HEK293T (cell line): ENCODE measurements around the gene UBE2L6.

Experiments used
- CTCF ChIA-PET: fragments of 350-600 bp; formaldehyde crosslinking; extraction: SDS; loops from one replicate; lab custom pipeline; 2021; ENCODE audit warnings: antibody characterized with exemption, inconsistent platforms; lab: Yijun Ruan, JAX
- POLR2A ChIA-PET: fragments of 350-600 bp; formaldehyde crosslinking; extraction: SDS; loops from one replicate; lab custom pipeline; 2020; ENCODE audit warnings: antibody characterized with exemption, inconsistent platforms; lab: Yijun Ruan, JAX
- DNase-seq: peaks from one replicate; pipeline ENCODE4 v3.0.0; 2012; ENCODE audit warnings: mixed read lengths; ENCODE audit errors: extremely low spot score
- ARNT ChIP-seq: fragments of 450-650 bp; IDR thresholded peaks from 2 replicates; pipeline ENCODE4 v1.6.1; 2017; ENCODE audit warnings: mild to moderate bottlenecking
- BHLHE40 ChIP-seq: fragments of 450-650 bp; IDR thresholded peaks from 2 replicates; pipeline ENCODE4 v1.6.1; 2016; ENCODE audit warnings: mild to moderate bottlenecking, moderate library complexity, borderline replicate concordance
- CTBP1 ChIP-seq: fragments of 450-650 bp; IDR thresholded peaks from 2 replicates; pipeline ENCODE4 v1.6.1; 2016; ENCODE audit warnings: borderline replicate concordance
- ELF4 ChIP-seq: fragments of 450-650 bp; IDR thresholded peaks from 2 replicates; pipeline ENCODE4 v1.6.1; 2017; ENCODE audit warnings: antibody characterized with exemption
- FOXA1 ChIP-seq: fragments of 450-650 bp; IDR thresholded peaks from 2 replicates; pipeline ENCODE4 v1.6.1; 2016; ENCODE audit warnings: mild to moderate bottlenecking
- FOXK2 ChIP-seq: fragments of 450-650 bp; IDR thresholded peaks from 2 replicates; pipeline ENCODE4 v1.6.1; 2016; ENCODE audit warnings: mild to moderate bottlenecking
- FOXM1 ChIP-seq: fragments of 450-650 bp; IDR thresholded peaks from 2 replicates; pipeline ENCODE4 v1.6.1; 2017; ENCODE audit warnings: mild to moderate bottlenecking, borderline replicate concordance
- HDGF ChIP-seq: fragments of 450-650 bp; IDR thresholded peaks from 2 replicates; pipeline ENCODE4 v1.6.1; 2017; ENCODE audit warnings: antibody characterized with exemption, borderline replicate concordance
- L3MBTL2 ChIP-seq: fragments of 450-650 bp; conservative IDR thresholded peaks from 2 replicates; pipeline ENCODE4 v1.6.1; 2016; ENCODE audit warnings: mild to moderate bottlenecking
- LEF1 ChIP-seq: fragments of 450-650 bp; IDR thresholded peaks from 2 replicates; pipeline ENCODE4 v1.6.1; 2017; ENCODE audit warnings: mild to moderate bottlenecking, borderline replicate concordance
- NFRKB ChIP-seq: fragments of 450-650 bp; IDR thresholded peaks from 2 replicates; pipeline ENCODE4 v1.6.1; 2016; ENCODE audit warnings: mild to moderate bottlenecking, moderate library complexity
- SP1 ChIP-seq: fragments of 450-650 bp; IDR thresholded peaks from 2 replicates; pipeline ENCODE4 v1.6.1; 2017
- SUZ12 ChIP-seq: fragments of 450-650 bp; IDR thresholded peaks from 2 replicates; pipeline ENCODE4 v1.6.1; 2016; ENCODE audit warnings: mild to moderate bottlenecking
- TARDBP ChIP-seq: fragments of 450-650 bp; IDR thresholded peaks from 2 replicates; pipeline ENCODE4 v1.6.1; 2016
- ZNF384 ChIP-seq: fragments of 450-650 bp; IDR thresholded peaks from 2 replicates; pipeline ENCODE4 v1.6.1; 2016
- TF ChIP-seq, protein P1 (sequence below): fragments of 450-650 bp; IDR thresholded peaks from 2 replicates; pipeline ENCODE4 v1.6.1; 2016

Gene UBE2L6

DNA sequence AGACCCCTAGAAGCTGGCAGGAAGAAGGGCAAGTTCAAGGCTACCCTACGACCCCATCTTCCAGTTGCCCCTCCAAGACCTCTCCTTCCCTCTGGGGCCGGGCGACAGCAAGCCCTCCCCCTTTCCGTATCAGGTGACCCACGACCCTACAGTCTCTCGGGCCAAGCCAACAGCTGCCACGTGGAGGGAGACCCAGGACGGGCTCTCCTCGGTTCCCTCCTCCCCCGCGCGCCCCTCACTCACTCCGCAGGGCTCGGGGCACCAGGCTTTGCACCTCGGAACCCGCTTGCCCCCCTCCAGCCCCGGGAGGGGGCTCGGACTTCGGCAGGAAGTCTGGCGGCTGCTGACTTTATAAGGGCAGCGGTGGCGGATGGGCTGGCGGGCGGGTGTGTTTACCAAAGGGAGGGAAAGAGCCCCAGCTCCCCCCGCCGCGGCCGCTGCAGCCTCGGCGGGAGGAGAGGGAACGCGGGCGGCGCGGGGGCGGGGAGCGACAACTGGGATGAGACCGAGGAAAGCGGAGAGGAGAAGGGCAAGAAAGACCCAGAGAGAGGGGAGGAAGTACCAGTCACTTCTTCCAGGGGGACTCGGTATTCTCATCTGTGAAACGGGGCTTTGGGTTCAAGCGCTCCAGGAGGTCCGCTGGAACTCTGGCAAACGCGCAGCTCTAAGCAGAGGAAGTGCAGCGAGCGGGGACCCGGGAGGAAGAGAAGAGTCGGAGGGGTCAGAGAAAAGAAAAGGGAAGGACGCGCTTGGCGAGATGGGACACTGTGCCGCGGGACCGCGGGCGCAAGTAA lies 52.7 kb downstream of the UBE2L6 start:
- no peak for TF ChIP-seq FOXM1
- no peak for TF ChIP-seq LEF1
- peak; percentile 68 for TF ChIP-seq L3MBTL2
- TF ChIP-seq SUZ12, result no peak
- no peak for TF ChIP-seq BHLHE40
- TF ChIP-seq NFRKB, result no peak
- no peak for TF ChIP-seq ZNF384
- TF ChIP-seq SP1, result no peak
- POLR2A ChIA-PET, result interaction anchor here (1.0 to 3.4 kb wide), 6 partner anchors 9 to 179 kb away, joined by 3 to 29 read pairs (median 8); partner anchors contain the start of gene SSRP1
- DNase-seq, result peak; percentile 42
- CTCF ChIA-PET, result interaction anchor here (0.9 to 2.2 kb wide), 5 partner anchors 9 to 126 kb away, joined by 4 to 7 read pairs (median 4); no protein-coding TSS in a partner anchor

DNA sequence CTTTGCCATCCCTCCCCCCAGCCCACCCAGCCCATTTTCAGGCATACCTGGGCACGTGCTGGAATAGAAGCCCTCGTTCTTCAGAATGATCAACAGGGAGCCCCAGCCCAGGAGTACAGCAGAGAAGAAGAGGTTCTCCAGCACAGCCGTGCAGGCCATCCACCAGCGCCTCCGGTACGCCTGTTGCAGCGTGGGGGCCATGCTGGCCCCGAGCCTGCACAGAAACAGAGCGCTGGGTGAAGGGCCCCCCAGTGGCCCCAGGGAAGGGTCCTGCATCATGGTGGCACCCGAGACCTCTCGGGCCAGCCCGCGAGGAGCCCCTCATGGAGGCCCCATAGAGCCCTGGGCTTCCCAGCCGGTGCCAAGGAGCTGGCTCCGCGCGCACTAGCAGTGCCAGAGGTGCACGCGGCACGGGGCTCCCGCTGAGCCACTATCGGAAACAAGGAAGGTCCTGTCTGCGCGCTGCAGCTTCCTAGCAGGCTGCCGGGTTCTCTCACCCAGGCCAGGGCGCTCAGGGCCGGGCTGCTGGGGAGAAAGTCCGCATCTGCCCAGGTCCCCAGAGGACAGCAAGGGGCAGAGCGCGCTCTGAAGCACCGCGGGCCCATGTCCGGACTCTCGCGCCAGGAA lies 53.4 kb downstream of the UBE2L6 start:
- TF ChIP-seq ARNT (no peak), FOXK2 (no peak), LEF1 (no peak), ELF4 (no peak), SUZ12 (no peak)
- ChIA-PET POLR2A (interaction anchor here (0.9 to 3.4 kb wide), 2 partner anchors 11 to 20 kb away, joined by 3 to 29 read pairs; no protein-coding TSS in a partner anchor), CTCF (interaction anchor here (0.8 to 2.2 kb wide), 5 partner anchors 8 to 22 kb away, joined by 4 to 10 read pairs (median 5); no protein-coding TSS in a partner anchor)
- no peak for DNase-seq

DNA sequence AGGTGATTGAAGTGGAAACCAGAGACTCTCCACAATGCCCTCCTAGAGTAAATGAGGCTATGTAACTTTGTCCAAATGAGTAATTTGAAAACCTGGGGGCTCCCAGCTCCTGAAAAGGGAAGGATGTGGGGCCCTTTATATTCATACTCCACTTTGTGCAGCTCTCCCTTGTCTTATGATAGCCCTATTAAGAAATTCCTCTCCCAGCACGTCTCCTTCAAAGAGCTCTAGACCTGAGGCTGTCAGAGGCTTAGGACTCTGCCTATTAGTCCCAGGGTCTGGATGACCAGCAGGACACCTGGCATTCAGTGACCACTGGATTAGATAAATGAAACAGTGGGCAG lies 54.0 kb downstream of the UBE2L6 start:
- CTCF ChIA-PET, result interaction anchor here (0.8 to 2.2 kb wide), 3 partner anchors 13 to 22 kb away, joined by 4 to 10 read pairs (median 7); no protein-coding TSS in a partner anchor
- no peak for DNase-seq
- POLR2A ChIA-PET, result interaction anchor here (0.9 to 3.4 kb wide), 2 partner anchors 11 to 20 kb away, joined by 3 to 29 read pairs; no protein-coding TSS in a partner anchor
- TF ChIP-seq, protein P1, sequence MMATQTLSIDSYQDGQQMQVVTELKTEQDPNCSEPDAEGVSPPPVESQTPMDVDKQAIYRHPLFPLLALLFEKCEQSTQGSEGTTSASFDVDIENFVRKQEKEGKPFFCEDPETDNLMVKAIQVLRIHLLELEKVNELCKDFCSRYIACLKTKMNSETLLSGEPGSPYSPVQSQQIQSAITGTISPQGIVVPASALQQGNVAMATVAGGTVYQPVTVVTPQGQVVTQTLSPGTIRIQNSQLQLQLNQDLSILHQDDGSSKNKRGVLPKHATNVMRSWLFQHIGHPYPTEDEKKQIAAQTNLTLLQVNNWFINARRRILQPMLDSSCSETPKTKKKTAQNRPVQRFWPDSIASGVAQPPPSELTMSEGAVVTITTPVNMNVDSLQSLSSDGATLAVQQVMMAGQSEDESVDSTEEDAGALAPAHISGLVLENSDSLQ, result no peak
- no peak for TF ChIP-seq L3MBTL2
- no peak for TF ChIP-seq NFRKB
- no peak for TF ChIP-seq FOXA1
- no peak for TF ChIP-seq TARDBP
- TF ChIP-seq ZNF384, result no peak
- no peak for TF ChIP-seq HDGF
- no peak for TF ChIP-seq ARNT

DNA sequence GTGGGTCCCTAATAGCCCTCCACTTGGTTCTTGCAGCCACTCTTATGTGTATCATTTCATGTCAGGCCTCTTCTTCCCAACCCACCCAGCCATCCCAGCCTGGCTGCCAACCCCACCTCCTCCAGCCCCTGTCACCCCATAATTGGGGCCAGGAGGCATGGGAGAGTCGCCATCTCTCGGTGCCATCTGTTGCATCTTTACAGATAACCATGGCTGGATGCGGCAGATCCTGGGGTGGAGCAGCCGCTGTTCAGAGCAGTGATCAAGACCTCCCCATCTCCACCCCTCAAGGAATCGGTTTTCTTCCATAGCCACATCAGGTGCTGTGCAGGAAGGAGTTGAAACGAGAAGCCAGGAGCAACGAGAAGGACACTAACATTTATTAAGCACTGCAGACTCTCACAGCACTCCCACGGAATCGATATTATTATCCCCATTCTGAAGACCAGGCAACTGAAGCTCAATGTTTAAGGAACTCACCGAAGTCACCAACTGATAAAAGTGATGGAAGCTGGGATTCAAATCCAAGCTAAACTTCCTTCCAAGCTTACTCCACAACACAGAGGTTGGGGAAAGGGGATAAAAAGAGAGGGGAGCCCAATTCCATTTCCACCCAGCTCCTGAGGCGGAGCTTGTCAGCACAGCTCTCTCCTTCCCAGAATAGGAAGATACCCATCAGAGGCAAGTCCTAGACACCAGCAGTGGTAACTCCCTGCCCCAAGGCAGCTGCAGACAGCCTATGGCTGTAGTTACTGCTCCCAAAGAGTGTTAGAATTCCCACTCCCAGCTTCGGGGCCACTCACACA lies 54.6 kb downstream of the UBE2L6 start:
- ChIA-PET CTCF (interaction anchor here (0.8 to 2.2 kb wide), 3 partner anchors 13 to 21 kb away, joined by 4 to 10 read pairs (median 7); no protein-coding TSS in a partner anchor), POLR2A (no interaction called here)
- TF ChIP-seq ELF4 (no peak), FOXA1 (no peak), ARNT (no peak), FOXK2 (no peak), SUZ12 (no peak), TARDBP (no peak), L3MBTL2 (no peak), NFRKB (no peak), BHLHE40 (no peak), CTBP1 (no peak), LEF1 (no peak), FOXM1 (no peak), ZNF384 (no peak), SP1 (no peak), HDGF (no peak)
- TF ChIP-seq, protein P1, result no peak
- no peak for DNase-seq

DNA sequence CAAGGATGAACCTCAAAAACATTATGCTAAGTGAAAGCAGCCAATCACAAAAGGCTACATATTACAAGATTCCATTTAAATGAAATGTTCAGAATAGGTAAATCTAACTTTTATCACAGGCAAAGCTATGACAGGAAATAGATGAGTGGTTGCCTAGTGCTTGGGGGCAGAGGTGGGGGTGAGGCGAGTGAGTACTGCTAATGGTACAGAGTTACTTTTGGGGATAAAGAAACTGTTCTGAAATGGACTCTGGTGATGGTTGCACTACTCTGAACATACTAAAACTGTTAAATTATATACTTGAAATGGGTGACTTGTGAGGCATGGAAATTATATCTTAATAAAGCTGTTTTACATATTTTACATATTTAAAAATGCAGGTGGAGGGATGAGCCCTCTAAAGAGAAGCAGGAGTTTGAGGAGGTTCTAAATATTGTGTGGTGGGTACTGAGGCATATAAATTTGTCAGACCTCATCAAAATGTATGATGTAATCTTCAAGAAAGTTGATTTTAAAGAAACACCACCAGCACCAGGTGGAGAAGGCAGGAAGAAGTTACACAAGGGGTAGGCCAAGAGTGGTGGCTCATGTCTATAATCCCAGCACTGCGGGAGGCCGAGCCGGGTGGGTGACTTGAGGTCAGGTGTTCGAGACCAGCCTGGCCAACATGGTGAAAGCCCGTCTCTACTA lies 55.6 kb downstream of the UBE2L6 start:
- no peak for TF ChIP-seq BHLHE40
- no peak for TF ChIP-seq FOXK2
- no peak for TF ChIP-seq L3MBTL2
- TF ChIP-seq SUZ12, result no peak
- no peak for TF ChIP-seq TARDBP
- no peak for TF ChIP-seq SP1
- TF ChIP-seq ARNT, result no peak
- no peak for TF ChIP-seq ZNF384
- TF ChIP-seq FOXA1, result no peak
- TF ChIP-seq CTBP1, result no peak
- TF ChIP-seq NFRKB, result no peak
- no peak for TF ChIP-seq HDGF
- no peak for TF ChIP-seq FOXM1
- TF ChIP-seq, protein P1, result no peak
- TF ChIP-seq ELF4, result no peak
- TF ChIP-seq LEF1, result no peak
- no peak for DNase-seq
- ChIA-PET POLR2A (no interaction called here), CTCF (interaction anchor here (0.6 to 1.5 kb wide), 2 partner anchors 14 to 18 kb away, joined by 5 read pairs; no protein-coding TSS in a partner anchor)
